Testis (tissue), 3 donors: ENCODE results near the gene SURF6. TPM values are rescaled to one million over a fixed set of nuclear protein-coding genes. Genes with fewer than 3 reads are reported as not detected.
"Not testable (repeated sequence)": the region's sequence is repeated elsewhere in the genome, so short reads cannot be mapped to it uniquely, and the experiment has no call there.

Experiments used
- DNase-seq: peaks from one replicate; pipeline ENCODE4 v3.0.0-alpha.2; 2019
- H3K27ac ChIP-seq, 2 donors: fragments of 200-600 bp; sonication (generic); one replicate each; pipeline ENCODE4 v1.5.1; 2019
- H3K27me3 ChIP-seq: fragments of 200-600 bp; sonication (generic); one replicate; pipeline ENCODE4 v1.5.1; 2019
- H3K36me3 ChIP-seq: fragments of 200-600 bp; sonication (generic); one replicate; pipeline ENCODE4 v1.5.1; 2017; ENCODE audit warnings: low read depth; ENCODE audit errors: missing control alignments
- H3K4me1 ChIP-seq: fragments of 200-600 bp; sonication (generic); one replicate; pipeline ENCODE4 v1.5.1; 2019
- H3K4me3 ChIP-seq, 2 donors: fragments of 200-600 bp; sonication (generic); one replicate each; pipeline ENCODE4 v1.5.1; 2017 to 2019
- H3K9me3 ChIP-seq: fragments of 200-600 bp; sonication (generic); one replicate; pipeline ENCODE4 v1.5.1; 2017
- CTCF ChIP-seq, 3 experiments: fragments of 450-650 bp in 2 of 3; fragments of 200-600 bp in 1 of 3; sonication (generic) in 1 of 3; IDR thresholded peaks; one replicate each; pipeline ENCODE4 v1.5.1; 2016 to 2019; ENCODE audit warnings: antibody characterized with exemption in 3 of 3, mild to moderate bottlenecking in 2 of 3, moderate library complexity in 1 of 3
- POLR2A ChIP-seq: fragments of 450-650 bp; IDR thresholded peaks from one replicate; pipeline ENCODE4 v1.6.1; 2017; ENCODE audit warnings: antibody characterized with exemption, mild to moderate bottlenecking, moderate library complexity
- WGBS, 2 donors: methylation state at CpG; one replicate each; pipeline ENCODE4 v1.1.5; 2018; 5-methylcytosine and 5-hydroxymethylcytosine counted together
- intact Hi-C: fragments of 100-400 bp; cut with DNase I; formaldehyde crosslinking; loops from one replicate; pipeline ENCODE4 v1.15.1; 2023; ENCODE audit warnings: low total_unique reads
- polyA plus RNA-seq: library from polyadenylated mRNA; stranded (reverse); fragments of 350-450 nt; fragmentation: Illumina TruSeq; extraction: RNeasy Lipid Tissue Mini Kit (QIAGEN cat#74804); gene quantifications from one replicate; pipeline ENCODE4 v1.2.3, GENCODE V29; 2014; ENCODE audit warnings: low read depth, low replicate concordance; ENCODE audit not compliant: insufficient read depth
- total RNA-seq, 2 donors: library from RNA; depleted of rRNA; stranded (reverse); fragments of >200 nt; gene quantifications; one replicate each; pipeline ENCODE4 v1.2.3, GENCODE V29; 2016

SURF6 gene
- total and polyA plus RNA-seq, 3 donors from 2014 or later = 19.8 to 36.0 (median 28.5) TPM

- Histone ChIP-seq H3K36me3 (no peaks in the 10 kb centered on the region), H3K27me3 (no peaks in the 10 kb centered on the region), H3K27ac (no peak overlapping the region), H3K9me3 (no peaks in the 10 kb centered on the region), H3K4me1 (no peaks in the 10 kb centered on the region), H3K4me3 (no peak overlapping the region)
- no peak for DNase-seq
- 88 to 92% methylated on average over 24 to 38 of the region's 38 CpGs for WGBS, 2 donors
- no peak for TF ChIP-seq POLR2A
- intact Hi-C loops = no loop called here
These were observed 31.3 kb downstream of the SURF6 start for GRCh38 chr9:133304477-133305377.

- no peaks in the 10 kb centered on the region for H3K36me3 ChIP-seq
- no peak overlapping the region for H3K27ac ChIP-seq
- H3K27me3 ChIP-seq = no peaks in the 10 kb centered on the region
- no peak for DNase-seq
- TF ChIP-seq CTCF (IDR thresholded peaks at IDR 0.05) (no peak), POLR2A (no peak)
- no peaks in the 10 kb centered on the region for H3K4me1 ChIP-seq
- no peak overlapping the region for H3K4me3 ChIP-seq
- 63 to 81% methylated on average over 9 to 13 of the region's 13 CpGs for WGBS, 2 donors
- intact Hi-C loops = no loop called here
- H3K9me3 ChIP-seq = no peaks in the 10 kb centered on the region
These were observed 31.9 kb downstream of the SURF6 start for GRCh38 chr9:133304158-133304470.

- DNase-seq = no peak
- no peak overlapping the region for H3K4me3 ChIP-seq
- H3K4me1 ChIP-seq = no peaks in the 10 kb centered on the region
- H3K27me3 ChIP-seq = no peaks in the 10 kb centered on the region
- no peaks in the 10 kb centered on the region for H3K36me3 ChIP-seq
- 75 to 76% methylated on average over 19 to 26 of the region's 26 CpGs for WGBS, 2 donors
- H3K9me3 ChIP-seq = no peaks in the 10 kb centered on the region
- H3K27ac ChIP-seq = no peak overlapping the region
- intact Hi-C loops = no loop called here
- TF ChIP-seq CTCF (IDR thresholded peaks at IDR 0.05) (no peak), POLR2A (no peak)
These were observed 32.5 kb downstream of the SURF6 start for GRCh38 chr9:133303266-133304157.

- 88 to 92% methylated on average over 13 of the region's 13 CpGs for WGBS, 2 donors
- Histone ChIP-seq H3K9me3 (no peaks in the 10 kb centered on the region), H3K36me3 (no peaks in the 10 kb centered on the region), H3K4me1 (no peaks in the 10 kb centered on the region), H3K27me3 (no peaks in the 10 kb centered on the region), H3K4me3 (no peak overlapping the region), H3K27ac (no peak overlapping the region)
- TF ChIP-seq CTCF (IDR thresholded peaks at IDR 0.05) (no peak), POLR2A (no peak)
- intact Hi-C loops = no loop called here
- no peak for DNase-seq
These were observed 34.4 kb downstream of the SURF6 start for GRCh38 chr9:133301253-133302230.

GRCh38 chr9:133299996-133300395 is 36.0 kb downstream of the SURF6 start:
- H3K4me3 ChIP-seq, H3K9me3 ChIP-seq, H3K27ac ChIP-seq, H3K36me3 ChIP-seq, H3K27me3 ChIP-seq, DNase-seq, H3K4me1 ChIP-seq, intact Hi-C loops: not testable (repeated sequence)
- WGBS, 2 donors = 79 to 87% methylated on average over 7 to 16 of the region's 16 CpGs
